ENCODE measurements around the gene DUS1L.

DNA sequence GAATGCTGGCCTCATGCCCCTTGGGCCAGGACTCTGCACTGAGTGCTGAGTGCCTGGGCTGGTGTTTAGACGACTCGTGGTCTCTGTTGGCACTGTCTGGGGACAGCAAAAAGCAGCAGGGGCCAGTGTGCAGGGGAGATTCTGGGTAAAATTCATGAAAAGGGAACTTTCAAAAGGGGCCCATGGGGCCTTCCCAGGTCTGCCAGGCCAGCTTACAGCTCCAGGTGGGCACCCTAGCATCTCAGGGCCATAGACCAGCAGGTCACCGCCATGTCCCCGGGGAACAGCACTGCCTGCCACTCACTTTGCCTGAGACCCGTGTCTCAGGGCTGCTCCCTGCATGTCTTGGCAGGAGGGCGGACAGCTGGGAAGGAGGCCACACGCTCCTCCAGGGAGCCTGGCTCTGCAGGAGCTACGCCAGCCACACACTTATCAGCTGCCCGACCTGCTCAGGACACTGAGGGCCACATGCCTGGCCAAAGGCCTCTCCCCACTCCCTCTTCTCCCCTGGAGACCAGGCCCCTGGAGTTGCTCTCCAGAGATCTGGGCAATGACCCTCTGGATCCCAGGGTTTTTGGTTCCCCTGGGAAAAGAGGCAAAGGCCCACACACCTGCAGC, 41.2 kb upstream of the DUS1L start:
- TF ChIP-seq, protein P1, sequence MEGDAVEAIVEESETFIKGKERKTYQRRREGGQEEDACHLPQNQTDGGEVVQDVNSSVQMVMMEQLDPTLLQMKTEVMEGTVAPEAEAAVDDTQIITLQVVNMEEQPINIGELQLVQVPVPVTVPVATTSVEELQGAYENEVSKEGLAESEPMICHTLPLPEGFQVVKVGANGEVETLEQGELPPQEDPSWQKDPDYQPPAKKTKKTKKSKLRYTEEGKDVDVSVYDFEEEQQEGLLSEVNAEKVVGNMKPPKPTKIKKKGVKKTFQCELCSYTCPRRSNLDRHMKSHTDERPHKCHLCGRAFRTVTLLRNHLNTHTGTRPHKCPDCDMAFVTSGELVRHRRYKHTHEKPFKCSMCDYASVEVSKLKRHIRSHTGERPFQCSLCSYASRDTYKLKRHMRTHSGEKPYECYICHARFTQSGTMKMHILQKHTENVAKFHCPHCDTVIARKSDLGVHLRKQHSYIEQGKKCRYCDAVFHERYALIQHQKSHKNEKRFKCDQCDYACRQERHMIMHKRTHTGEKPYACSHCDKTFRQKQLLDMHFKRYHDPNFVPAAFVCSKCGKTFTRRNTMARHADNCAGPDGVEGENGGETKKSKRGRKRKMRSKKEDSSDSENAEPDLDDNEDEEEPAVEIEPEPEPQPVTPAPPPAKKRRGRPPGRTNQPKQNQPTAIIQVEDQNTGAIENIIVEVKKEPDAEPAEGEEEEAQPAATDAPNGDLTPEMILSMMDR (IDR thresholded peaks at IDR 0.05; ENCODE audit: low read length) = peak; percentile 3; the same call in 1 of the 2 replicates
- TF ChIP-seq EZH2 (IDR thresholded peaks at IDR 0.05; ENCODE audit: borderline replicate concordance, low read length) = no peak
